Stimulated activated CD8-positive, alpha-beta memory T cell treated with anti-CD3 and anti-CD28 coated beads, Interleukin-2, amount 100 ng/mL, for 1 hour (primary cell): ENCODE results near the gene FNDC3A.
"Not testable (repeated sequence)": the region's sequence is repeated elsewhere in the genome, so short reads cannot be mapped to it uniquely, and the experiment has no call there.

Source experiments
- DNase-seq, 2 donors: peaks; one replicate each; pipeline ENCODE4 v3.0.0-alpha.2; 2020; ENCODE audit warnings: low read depth in 2 of 2

FNDC3A gene

DNA sequence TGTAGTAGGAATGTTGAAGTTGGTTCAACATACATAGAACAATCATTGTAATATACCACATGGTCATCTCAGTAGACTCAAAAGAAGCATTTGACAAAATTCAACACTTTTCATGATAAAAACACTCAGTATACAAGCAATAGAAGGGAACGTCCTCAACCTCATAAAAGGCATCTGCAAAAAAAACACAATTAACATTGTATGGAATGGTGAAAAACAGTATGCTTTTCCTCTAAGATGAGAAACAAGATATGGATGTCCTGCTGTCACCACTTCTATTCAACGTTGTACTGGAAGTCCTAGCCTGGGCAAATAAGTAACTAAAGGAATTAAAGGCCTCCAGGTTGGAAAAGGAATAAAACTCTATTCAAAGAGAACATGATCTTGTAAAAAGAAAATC lies 54.5 kb downstream of the FNDC3A start:
- no peak for DNase-seq

DNA sequence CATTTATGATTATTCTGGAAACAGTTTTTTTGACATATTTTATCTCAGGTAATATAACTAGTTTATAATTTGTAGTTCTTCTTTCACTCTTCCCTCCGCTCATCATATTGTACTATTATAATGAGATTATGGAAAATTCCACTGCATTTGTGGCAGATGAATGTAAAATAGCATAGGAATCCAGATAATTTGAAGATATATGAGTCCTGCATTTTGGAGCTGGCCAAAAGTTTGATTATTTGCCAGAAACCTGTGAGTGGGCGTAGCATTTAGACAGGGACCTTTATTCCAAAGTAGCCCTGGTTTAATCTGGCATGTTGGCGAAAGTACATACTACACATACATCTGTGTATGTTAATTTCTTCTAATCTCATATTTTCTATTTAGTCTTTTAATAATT lies 65.2 kb downstream of the FNDC3A start:
- DNase-seq, result no peak

DNA sequence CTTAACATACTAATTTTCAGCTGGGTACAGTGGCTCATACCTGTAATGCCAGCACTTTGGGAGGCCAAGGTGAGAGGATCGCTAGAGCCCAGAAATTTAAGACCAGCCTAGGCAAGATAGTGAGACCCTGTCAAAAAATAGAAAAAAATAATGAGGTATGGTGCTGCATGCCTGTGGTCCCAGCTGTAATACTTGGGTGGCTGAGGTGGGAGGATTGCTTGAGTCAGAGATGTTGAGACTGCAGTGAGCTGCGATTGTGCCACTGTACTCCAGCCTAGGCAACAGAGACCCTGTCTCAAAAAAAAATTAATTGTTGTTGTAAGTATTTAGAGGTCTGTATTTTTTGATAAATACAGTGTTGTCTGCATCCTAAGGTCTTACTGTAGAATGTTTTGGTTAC lies 66.8 kb downstream of the FNDC3A start:
- DNase-seq, result no peak

DNA sequence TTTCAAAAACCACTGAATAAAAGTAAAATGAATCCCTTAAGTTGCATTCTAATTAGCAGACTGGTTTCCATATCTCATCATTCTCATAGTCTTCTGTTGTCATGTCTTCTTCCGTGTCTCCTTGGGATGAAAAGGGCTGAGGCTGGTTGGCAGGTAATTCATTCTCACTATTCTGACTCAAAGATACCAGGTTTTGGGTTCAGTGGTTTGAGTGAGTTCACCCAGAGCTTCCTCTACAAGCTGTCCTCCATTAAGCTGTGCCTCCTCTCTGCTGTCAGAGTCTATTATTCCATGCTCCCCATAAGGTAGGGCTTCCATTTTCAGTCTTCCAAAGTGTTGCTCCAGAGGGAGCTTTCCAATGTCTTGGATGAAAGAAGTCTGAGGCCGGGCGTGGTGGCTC lies 68.3 kb downstream of the FNDC3A start:
- DNase-seq, result no peak

DNA sequence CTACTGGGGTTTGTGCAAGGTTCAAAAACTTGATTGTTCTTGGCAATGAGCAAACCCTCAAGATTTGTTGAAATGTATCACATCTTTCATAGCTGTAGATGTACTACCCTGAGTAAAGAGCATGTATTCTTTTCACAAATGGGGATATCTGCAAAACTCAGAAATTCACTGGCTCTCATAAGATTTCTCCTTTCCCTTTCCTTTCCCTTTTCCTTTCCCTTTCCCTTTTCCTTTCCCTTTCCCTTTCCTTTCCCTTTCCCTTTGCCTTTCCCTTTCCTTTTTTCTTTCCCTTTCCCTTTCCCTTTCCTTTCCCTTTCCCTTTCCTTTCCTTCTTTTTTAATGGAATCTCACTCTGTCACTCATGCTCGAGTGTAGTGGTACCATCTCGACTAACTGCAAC lies 69.1 kb downstream of the FNDC3A start:
- DNase-seq, result no peak

DNA sequence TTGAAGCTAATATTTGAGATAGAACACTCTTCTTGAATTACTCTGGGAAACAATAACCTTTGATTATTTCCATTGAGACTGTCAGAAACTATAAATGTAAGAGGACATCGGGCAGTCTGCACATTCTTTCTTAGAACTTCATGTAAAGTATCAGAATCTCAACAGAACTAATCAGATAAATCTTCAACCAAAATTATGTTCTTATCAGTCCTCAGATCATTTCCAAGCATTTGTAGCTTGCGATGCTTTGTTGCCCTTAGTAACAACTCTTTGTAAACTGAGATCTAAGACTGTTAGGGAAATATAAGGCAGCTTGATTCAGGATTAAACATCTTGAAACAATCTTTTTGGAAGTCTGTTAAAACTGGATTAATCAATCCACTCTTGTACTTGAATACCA lies 70.3 kb downstream of the FNDC3A start:
- no peak for DNase-seq

DNA sequence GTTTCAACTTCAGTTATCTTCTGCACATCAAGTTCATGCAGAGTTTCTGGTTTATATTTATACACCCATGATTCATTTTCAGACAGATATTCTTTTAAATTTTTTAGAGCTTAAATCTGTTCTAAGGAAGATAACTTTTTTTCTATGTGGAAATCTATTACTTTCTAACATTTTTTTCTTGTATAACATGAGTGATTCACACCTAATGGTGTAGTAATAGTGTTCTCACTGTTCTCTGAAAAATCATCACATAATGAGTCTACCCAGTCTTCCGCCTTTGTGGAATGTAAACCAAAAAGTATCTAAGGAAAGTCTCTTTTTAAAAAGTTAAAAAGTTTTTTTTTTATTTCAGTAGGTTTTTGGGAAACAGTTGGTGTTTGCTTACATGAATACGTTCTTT lies 70.8 kb downstream of the FNDC3A start:
- no peak for DNase-seq

DNA sequence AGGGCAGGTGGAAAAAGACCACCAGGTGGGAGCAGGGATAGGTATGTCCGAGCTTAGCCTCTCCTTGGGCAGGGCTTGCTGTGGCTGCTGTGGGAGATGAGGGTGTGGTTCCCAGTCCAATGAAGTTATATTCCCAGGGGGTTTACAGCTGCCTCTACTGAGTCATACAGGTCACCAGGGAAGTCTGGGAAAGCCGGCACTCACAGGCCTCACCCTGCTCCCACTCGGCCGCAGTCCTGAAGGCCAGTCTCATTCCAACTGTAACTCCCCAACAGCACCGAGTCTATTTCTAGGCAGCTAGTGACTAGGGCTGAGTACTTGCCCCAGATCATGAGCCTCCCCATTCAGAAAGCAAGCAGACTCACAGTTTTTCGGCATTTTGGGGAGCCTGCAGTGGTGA lies 77.1 kb downstream of the FNDC3A start:
- DNase-seq, result no peak

DNA sequence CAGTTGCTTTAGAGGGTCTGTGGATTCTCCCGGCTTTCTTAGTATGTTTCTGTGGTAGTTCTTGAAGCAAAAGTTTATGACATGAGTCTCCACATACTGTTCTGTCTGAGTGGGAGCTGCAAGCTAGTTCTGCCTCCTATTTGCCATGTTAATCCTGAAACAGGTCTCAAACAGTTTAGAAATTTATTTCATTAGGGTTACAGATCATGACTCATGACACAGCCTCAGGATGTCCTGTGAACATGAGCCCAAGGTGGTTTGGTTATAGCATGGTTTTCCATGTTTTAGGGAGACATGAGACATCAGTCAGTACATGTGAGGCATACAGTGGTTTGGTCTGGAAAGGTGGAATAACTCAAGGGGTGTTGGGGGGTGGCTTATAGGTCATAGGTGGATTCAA lies 77.5 kb downstream of the FNDC3A start:
- DNase-seq, result no peak

DNA sequence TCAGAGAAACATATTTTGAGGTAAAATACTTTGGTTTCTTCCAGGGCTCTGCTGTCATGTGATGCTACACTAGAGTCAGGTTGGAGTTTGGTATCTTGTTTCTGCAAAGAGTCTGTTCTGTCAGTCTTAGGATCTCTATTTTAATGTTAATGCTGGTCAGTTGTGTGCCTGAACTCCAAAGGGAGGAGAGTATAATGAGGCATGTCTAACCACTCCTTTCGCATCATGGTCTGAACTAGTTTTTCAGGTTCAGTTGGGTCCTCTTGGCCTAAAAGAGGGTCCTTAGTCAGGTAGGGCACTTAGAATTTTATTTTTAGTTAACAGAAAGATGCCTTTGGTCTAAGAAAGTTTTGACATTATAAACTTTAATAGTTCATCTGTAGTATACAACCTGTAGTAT lies 78.2 kb downstream of the FNDC3A start:
- no peak for DNase-seq

DNA sequence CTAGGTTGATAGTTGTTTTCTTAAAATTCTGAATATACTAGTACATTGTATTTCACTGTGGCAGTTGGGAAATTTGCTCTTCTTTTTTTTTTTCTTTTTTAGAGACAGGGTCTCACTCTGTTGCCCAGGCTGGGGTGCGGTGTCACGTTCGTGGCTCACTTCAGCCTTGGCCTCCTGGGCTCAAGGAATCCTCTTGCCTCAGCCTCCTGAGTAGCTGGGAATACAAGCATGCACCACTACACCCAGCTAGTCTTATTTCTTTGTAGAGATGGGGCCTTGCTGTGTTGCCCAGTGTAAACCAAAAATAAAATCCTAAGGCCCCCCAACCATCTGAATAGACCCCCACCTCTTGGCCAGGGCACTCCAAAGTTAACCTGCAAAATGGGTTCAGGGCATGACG lies 79.3 kb downstream of the FNDC3A start:
- no peak for DNase-seq

DNA sequence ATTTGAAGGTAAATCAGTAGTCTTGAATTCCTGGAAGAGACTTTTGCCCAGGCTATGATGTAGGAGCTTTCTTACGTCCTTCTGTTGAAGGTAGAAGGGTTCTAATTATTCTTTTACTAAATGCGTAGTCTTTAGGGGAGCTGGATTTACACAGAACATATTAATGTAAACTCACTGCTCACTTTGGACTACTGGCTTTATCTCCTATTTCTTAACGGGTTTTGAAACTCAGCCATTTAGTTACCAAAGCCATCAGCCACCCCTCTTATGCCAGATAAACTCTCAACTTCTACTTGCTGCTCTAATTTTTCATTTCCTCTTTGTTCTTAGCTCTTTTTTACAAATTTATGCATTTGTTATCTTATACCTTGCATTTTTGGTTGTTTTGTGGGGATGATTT lies 81.5 kb downstream of the FNDC3A start:
- no peak for DNase-seq

DNA sequence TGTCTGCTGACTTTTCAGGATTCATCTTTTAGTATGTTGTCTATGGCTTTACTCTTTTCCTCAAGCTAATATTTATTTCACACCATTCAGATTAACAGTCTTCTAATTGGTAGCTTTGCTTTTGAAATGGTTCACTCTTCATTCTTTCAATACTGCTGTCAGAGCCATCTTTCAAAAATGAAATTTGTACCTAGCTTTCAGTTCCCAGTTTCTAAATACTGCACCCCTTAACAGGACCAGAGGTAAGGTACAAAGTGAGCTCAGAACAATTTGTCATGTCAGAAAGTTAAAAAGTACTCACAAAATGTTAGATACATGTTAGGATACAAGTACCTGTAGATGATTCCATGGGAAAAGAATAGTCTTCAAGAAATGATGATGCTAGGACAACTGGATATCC lies 83.0 kb downstream of the FNDC3A start:
- no peak for DNase-seq

DNA sequence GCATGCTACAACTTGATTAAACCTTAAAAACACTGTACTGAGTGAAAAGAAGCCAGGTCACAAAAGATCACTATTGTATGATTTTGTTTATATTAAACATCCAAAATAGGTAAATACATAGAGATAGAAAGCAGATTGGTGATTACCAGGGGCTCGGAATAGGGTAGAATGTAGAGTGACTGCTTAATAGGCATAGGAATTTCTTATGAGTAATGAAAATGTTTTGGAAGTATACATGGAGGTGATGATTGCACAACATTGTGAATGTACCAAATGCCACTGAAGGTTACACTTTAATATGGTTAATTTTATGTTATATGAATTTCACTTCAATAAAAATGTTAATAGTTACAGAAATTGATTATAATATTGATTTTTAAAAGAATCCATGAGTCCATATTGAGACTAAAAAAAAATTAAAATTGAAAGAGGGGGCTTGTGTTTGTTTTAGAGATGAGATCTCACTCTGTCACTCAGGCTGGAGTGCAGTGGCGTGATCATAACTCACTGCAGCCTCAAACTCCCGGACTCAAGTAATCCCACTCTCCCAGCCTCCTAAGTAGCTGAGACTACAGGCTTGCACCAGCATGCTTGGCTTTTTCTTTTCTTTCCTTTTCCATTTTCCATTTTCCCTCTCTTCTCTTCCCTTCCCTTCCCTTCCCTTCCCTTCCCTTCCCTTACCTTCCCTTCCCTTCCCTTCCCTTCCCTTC lies 85.1 kb downstream of the FNDC3A start:
- DNase-seq, result no peak

DNA sequence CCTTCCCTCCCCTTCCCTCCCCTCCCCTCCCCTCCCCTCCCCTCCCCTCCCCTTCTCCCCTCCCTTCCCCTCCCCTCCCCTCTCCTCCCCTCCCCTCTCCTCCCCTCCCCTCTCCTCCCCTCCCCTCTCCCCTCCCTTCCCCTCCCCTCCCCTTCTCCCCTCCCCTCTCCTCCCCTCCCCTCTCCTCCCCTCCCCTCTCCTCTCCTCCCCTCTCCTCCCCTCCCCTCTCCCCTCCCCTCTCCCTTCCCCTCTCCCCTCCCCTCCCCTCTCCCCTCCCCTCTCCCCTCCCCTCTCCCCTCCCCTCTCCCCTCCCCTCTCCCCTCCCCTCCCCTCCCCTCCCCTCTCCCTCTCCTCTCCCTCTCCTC lies 85.7 kb downstream of the FNDC3A start:
- DNase-seq, result not testable (repeated sequence)

DNA sequence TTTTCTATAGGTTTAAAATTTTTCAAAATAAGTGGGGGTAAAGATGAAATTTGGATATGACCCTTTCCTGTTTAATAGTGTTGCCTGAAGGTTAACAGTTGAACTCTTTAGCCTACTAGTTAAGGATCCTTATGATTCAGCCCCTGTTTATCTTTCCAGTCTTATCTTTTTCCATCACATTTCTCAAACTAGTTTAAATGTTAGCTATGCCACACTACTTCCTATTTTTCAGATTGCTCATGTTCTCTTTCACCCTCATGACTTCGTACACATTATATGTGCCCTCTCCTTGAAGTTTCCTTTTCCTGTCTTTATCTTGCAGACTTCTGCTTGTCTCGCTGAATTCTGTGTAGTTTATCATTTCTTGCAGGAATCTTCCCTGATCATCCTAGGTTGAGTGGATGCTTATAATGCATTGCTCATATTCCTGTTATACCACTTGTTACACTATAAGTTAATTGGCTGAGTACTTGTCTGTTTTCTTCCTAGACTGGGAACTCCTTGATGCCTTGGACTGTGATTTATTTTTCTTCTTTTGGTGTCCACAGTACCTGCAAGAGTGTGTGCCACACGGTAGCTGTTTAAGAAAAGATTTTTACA lies 86.7 kb downstream of the FNDC3A start:
- DNase-seq, result no peak

DNA sequence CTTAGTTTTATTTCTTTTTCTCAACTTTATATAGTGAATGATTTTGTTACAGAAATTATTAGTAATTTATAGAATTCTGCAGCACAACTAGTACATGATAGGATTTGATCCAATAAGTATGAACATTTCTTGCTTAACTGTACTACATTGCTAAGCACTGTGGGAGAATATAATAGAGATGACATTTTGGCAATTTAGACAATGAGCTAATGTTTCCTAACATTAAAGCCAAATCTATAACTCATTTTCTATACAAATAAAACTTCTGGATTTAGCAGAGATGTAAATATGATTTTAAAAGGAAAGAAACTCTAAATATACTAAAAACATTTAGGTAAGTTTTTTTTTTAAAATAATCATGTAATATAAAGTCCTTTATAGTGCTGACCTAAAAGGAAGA lies 87.3 kb downstream of the FNDC3A start:
- no peak for DNase-seq

DNA sequence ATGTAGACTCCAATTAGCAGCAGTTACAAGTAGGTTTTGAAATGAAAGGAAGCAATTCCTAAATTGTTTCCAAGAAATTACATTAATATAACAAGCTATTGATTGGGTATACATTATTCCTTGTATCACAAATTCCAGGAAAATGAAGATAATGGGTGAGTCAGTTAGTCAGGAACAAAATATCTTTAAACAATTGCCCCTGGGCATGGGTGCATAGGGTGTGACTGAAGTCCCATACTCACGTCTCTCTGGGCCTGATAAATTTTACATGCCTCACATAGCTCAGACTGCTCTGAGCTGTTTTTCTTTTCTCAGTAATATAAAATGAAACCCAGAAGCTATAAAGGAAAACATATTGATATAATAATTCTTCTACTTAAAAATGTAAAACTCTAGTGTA lies 87.8 kb downstream of the FNDC3A start:
- DNase-seq, result no peak

DNA sequence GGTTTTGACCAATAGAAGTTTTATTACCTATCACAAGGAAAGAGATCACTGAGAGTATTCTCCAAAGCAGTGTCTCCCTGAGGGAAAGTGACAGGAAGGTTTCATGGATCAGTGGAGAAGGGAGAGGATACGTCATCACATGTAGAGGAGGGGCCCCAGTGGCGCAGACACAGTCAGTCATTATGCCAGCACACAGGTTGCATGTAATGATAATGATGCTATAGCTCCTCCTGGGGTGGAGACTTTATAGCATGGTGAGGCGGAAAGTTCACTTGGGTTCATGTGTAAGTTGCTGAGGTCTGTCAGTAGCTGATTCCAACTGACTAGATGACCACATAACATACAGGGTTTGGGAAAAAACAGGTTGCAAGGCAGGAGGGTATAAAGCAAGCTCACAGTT lies 88.8 kb downstream of the FNDC3A start:
- DNase-seq, result no peak

DNA sequence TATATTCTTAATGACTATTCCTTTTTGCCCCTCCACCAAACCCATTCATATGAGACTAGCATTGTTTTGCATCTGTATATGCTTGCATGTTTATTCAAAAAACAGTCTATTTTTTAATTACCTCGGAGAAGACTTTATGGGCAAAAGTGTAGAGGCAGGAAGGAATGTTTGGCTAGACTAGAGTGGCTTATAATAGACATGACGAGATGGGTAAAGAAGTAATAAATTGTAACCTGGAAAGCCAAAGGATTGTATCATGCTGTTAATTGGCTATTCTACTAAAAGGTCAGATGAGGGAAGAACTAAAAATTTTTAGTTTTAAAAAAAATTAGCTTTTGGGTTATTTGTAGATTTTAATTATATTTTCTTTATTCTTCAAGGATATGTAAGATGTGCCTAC lies 91.1 kb downstream of the FNDC3A start:
- DNase-seq, result no peak

DNA sequence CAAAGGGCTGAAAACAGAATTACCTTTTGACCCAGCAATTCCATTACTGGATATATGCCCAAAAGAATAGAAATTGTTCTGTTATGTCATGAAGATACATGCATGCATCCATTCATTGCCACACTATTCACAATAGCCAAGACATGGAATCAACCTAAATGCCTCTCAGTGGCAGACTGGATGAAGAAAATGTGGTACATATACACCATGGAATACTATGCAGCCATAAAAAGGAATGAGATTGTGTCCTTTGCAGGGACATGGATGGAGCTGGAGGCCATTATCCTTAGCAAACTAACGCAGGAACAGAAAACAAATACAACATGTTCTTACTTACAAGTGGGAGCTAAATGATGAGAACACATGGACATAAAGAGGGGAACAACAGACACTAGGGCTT lies 92.8 kb downstream of the FNDC3A start:
- not testable (repeated sequence) for DNase-seq

DNA sequence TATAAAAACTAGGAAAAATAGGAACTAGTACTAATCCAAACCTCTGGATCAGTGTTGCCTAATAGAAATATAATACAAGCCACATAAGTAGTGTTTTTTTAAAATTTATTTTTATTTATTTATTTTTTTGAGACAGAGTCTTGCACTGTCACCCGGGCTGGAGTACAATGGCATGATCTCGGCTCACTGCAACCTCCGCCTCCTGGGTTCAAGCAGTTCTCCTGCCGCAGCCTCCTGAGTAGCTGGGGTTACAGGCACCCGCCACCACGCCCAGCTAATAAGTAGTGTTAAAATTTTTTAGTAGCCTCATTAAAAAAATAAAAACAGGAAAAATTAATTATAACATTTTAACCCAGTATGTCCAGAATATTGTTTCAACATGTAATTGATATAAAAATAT lies 94.3 kb downstream of the FNDC3A start:
- not testable (repeated sequence) for DNase-seq

DNA sequence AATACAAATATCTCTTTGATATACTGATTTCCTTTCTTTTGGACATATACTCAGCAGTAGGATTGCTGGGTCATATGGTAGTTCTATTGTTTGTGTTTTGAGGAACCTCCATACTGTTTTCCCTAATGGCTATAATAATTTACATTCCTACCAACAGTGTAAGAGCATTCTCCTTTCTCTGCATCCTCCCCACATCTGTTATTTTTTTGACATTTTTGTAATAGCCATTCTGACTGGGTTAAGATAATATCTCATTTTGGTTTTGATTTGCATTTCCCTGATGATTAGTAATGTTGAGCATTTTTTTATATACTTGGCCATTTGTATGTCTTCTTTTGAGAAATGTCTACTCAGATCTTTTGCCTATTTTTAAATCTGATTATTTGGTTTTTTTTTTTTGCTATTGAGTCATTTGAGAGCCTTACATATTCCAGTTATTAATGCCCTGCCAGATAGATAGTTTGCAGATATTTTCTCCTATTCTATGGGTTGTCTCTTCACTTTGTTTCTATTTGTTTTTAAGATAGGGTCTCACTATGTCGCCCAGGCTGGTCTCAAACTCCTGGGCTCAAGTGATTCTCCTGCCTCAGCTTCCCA lies 95.7 kb downstream of the FNDC3A start:
- no peak for DNase-seq
